ENCODE results near the gene PRDM2.

PRDM2 gene

GRCh38 chr1:13818926-13819325, 118.9 kb downstream of the PRDM2 start:
- ChIA-PET CTCF (no interaction called here), POLR2A (interaction anchor here (0.6 kb wide), 1 partner anchor 132 kb away, joined by 3 read pairs; no protein-coding TSS in a partner anchor)
- no peak for DNase-seq (ENCODE audit: extremely low spot score)
- TF ChIP-seq FOXM1 (IDR thresholded peaks at IDR 0.05; ENCODE audit: borderline replicate concordance) (no peak), SP1 (IDR thresholded peaks at IDR 0.05) (no peak), FOXA1 (IDR thresholded peaks at IDR 0.05) (no peak), LEF1 (IDR thresholded peaks at IDR 0.05; ENCODE audit: borderline replicate concordance) (no peak), ZNF384 (IDR thresholded peaks at IDR 0.05) (no peak), FOXK2 (IDR thresholded peaks at IDR 0.05) (no peak), NFRKB (IDR thresholded peaks at IDR 0.05) (no peak), BHLHE40 (IDR thresholded peaks at IDR 0.05; ENCODE audit: borderline replicate concordance) (no peak), SUZ12 (IDR thresholded peaks at IDR 0.05) (no peak), L3MBTL2 (conservative IDR thresholded peaks at IDR 0.05) (no peak), TARDBP (IDR thresholded peaks at IDR 0.05) (no peak)

- CTCF ChIA-PET, result no interaction called here
Measured at GRCh38 chr1:13819642-13820041, 119.7 kb downstream of the PRDM2 start.

GRCh38 chr1:13820055-13820454, 120.1 kb downstream of the PRDM2 start:
- no peak for TF ChIP-seq ZNF384 (IDR thresholded peaks at IDR 0.05)
- no peak for TF ChIP-seq ELF4 (IDR thresholded peaks at IDR 0.05)
- TF ChIP-seq L3MBTL2 (conservative IDR thresholded peaks at IDR 0.05), result no peak
- no peak for TF ChIP-seq FOXA1 (IDR thresholded peaks at IDR 0.05)
- no peak for TF ChIP-seq NFRKB (IDR thresholded peaks at IDR 0.05)
- TF ChIP-seq BHLHE40 (IDR thresholded peaks at IDR 0.05; ENCODE audit: borderline replicate concordance), result no peak
- TF ChIP-seq HDGF (IDR thresholded peaks at IDR 0.05; ENCODE audit: borderline replicate concordance), result no peak
- ChIA-PET POLR2A (no interaction called here), CTCF (no interaction called here)
- DNase-seq (ENCODE audit: extremely low spot score), result no peak

More at GRCh38 chr1:13819642-13820041, 119.7 kb downstream of the PRDM2 start:
- TF ChIP-seq PKNOX1 (IDR thresholded peaks at IDR 0.05) (no peak), ELF4 (IDR thresholded peaks at IDR 0.05) (no peak), SUZ12 (IDR thresholded peaks at IDR 0.05) (no peak), BHLHE40 (IDR thresholded peaks at IDR 0.05; ENCODE audit: borderline replicate concordance) (no peak), FOXK2 (IDR thresholded peaks at IDR 0.05) (no peak), HDGF (IDR thresholded peaks at IDR 0.05; ENCODE audit: borderline replicate concordance) (no peak), CTBP1 (IDR thresholded peaks at IDR 0.05; ENCODE audit: borderline replicate concordance) (no peak), FOXM1 (IDR thresholded peaks at IDR 0.05; ENCODE audit: borderline replicate concordance) (no peak), LEF1 (IDR thresholded peaks at IDR 0.05; ENCODE audit: borderline replicate concordance) (no peak), SP1 (IDR thresholded peaks at IDR 0.05) (no peak), FOXA1 (IDR thresholded peaks at IDR 0.05) (no peak), ZNF384 (IDR thresholded peaks at IDR 0.05) (no peak), TARDBP (IDR thresholded peaks at IDR 0.05) (no peak), L3MBTL2 (conservative IDR thresholded peaks at IDR 0.05) (no peak), ARNT (IDR thresholded peaks at IDR 0.05) (no peak)
- no peak for DNase-seq (ENCODE audit: extremely low spot score)
- POLR2A ChIA-PET, result interaction anchor here (0.6 kb wide), 1 partner anchor 133 kb away, joined by 3 read pairs; no protein-coding TSS in a partner anchor

- POLR2A ChIA-PET, result no interaction called here
- CTCF ChIA-PET, result no interaction called here
Measured at GRCh38 chr1:13820456-13820855, 120.5 kb downstream of the PRDM2 start.

GRCh38 chr1:13823126-13823880, 123.3 kb downstream of the PRDM2 start:
- no peak for TF ChIP-seq ELF4 (IDR thresholded peaks at IDR 0.05)
- no peak for TF ChIP-seq FOXM1 (IDR thresholded peaks at IDR 0.05; ENCODE audit: borderline replicate concordance)
- no peak for TF ChIP-seq SUZ12 (IDR thresholded peaks at IDR 0.05)
- TF ChIP-seq FOXK2 (IDR thresholded peaks at IDR 0.05), result no peak
- TF ChIP-seq L3MBTL2 (conservative IDR thresholded peaks at IDR 0.05), result no peak
- no peak for TF ChIP-seq ARNT (IDR thresholded peaks at IDR 0.05)
- no peak for TF ChIP-seq ZNF384 (IDR thresholded peaks at IDR 0.05)
- TF ChIP-seq SP1 (IDR thresholded peaks at IDR 0.05), result no peak
- POLR2A ChIA-PET, result no interaction called here
- CTCF ChIA-PET, result interaction anchor here (0.6 to 0.9 kb wide), 3 partner anchors 9 to 1306 kb away, joined by 3 to 4 read pairs (median 4); no protein-coding TSS in a partner anchor
- no peak for DNase-seq (ENCODE audit: extremely low spot score)

More at GRCh38 chr1:13820456-13820855, 120.5 kb downstream of the PRDM2 start:
- no peak for DNase-seq (ENCODE audit: extremely low spot score)
- no peak for TF ChIP-seq FOXK2 (IDR thresholded peaks at IDR 0.05)
- TF ChIP-seq CTBP1 (IDR thresholded peaks at IDR 0.05; ENCODE audit: borderline replicate concordance), result no peak
- TF ChIP-seq SUZ12 (IDR thresholded peaks at IDR 0.05), result no peak
- TF ChIP-seq BHLHE40 (IDR thresholded peaks at IDR 0.05; ENCODE audit: borderline replicate concordance), result no peak
- TF ChIP-seq SP1 (IDR thresholded peaks at IDR 0.05), result no peak
- no peak for TF ChIP-seq FOXA1 (IDR thresholded peaks at IDR 0.05)
- TF ChIP-seq ELF4 (IDR thresholded peaks at IDR 0.05), result no peak
- no peak for TF ChIP-seq ARNT (IDR thresholded peaks at IDR 0.05)
- TF ChIP-seq NFRKB (IDR thresholded peaks at IDR 0.05), result no peak
- TF ChIP-seq LEF1 (IDR thresholded peaks at IDR 0.05; ENCODE audit: borderline replicate concordance), result no peak

- ChIA-PET POLR2A (no interaction called here), CTCF (interaction anchor here (0.7 to 0.9 kb wide), 2 partner anchors 10 to 1305 kb away, joined by 3 to 4 read pairs; no protein-coding TSS in a partner anchor)
- no peak for TF ChIP-seq L3MBTL2 (conservative IDR thresholded peaks at IDR 0.05)
- TF ChIP-seq SUZ12 (IDR thresholded peaks at IDR 0.05), result no peak
- TF ChIP-seq ZNF384 (IDR thresholded peaks at IDR 0.05), result no peak
- TF ChIP-seq FOXA1 (IDR thresholded peaks at IDR 0.05), result no peak
- no peak for TF ChIP-seq SP1 (IDR thresholded peaks at IDR 0.05)
- no peak for TF ChIP-seq FOXM1 (IDR thresholded peaks at IDR 0.05; ENCODE audit: borderline replicate concordance)
- no peak for TF ChIP-seq HDGF (IDR thresholded peaks at IDR 0.05; ENCODE audit: borderline replicate concordance)
- no peak for TF ChIP-seq NFRKB (IDR thresholded peaks at IDR 0.05)
- TF ChIP-seq ELF4 (IDR thresholded peaks at IDR 0.05), result no peak
- no peak for TF ChIP-seq ARNT (IDR thresholded peaks at IDR 0.05)
- no peak for TF ChIP-seq BHLHE40 (IDR thresholded peaks at IDR 0.05; ENCODE audit: borderline replicate concordance)
- no peak for TF ChIP-seq CTBP1 (IDR thresholded peaks at IDR 0.05; ENCODE audit: borderline replicate concordance)
- no peak for TF ChIP-seq LEF1 (IDR thresholded peaks at IDR 0.05; ENCODE audit: borderline replicate concordance)
- TF ChIP-seq PKNOX1 (IDR thresholded peaks at IDR 0.05), result no peak
- no peak for TF ChIP-seq FOXK2 (IDR thresholded peaks at IDR 0.05)
- DNase-seq (ENCODE audit: extremely low spot score), result no peak
Measured at GRCh38 chr1:13823936-13824335, 123.9 kb downstream of the PRDM2 start.
